GM19043 (cell line): Measurements from ENCODE around the gene HES5.

ENCODE experiments used
- ATAC-seq: cut with Tn5 transposase; IDR thresholded peaks from one replicate; pipeline ENCODE4 v1.9.1; 2021; ENCODE audit warnings: low read depth; ENCODE audit not compliant: unreplicated experiment

The HES5 gene

DNA sequence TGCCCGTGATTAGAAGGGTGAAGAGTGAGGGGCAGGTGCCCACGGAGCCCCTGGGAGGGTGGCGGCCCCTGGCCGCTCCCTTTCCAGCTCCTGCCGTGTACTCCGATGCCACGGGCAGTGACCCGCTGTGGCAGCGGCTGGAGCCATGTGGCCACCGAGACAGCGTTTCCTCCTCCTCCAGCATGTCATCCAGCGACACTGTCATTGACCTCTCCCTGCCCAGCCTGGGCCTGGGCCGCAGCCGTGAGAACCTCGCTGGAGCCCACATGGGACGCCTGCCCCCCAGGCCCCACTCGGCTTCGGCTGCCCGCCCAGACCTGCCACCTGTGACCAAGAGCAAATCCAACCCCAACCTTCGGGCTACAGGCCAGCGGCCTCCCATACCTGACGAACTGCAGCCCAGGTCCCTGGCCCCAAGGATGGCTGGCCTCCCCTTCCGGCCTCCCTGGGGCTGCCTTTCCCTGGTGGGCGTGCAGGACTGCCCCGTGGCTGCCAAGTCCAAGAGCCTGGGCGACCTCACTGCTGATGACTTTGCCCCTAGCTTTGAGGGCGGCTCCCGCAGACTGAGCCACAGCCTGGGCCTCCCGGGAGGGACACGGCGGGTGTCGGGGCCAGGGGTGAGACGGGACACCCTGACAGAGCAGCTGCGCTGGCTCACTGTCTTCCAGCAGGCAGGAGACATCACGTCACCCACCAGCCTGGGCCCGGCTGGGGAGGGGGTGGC is 25.7 kb downstream of the HES5 start:
- ATAC-seq, result no peak

DNA sequence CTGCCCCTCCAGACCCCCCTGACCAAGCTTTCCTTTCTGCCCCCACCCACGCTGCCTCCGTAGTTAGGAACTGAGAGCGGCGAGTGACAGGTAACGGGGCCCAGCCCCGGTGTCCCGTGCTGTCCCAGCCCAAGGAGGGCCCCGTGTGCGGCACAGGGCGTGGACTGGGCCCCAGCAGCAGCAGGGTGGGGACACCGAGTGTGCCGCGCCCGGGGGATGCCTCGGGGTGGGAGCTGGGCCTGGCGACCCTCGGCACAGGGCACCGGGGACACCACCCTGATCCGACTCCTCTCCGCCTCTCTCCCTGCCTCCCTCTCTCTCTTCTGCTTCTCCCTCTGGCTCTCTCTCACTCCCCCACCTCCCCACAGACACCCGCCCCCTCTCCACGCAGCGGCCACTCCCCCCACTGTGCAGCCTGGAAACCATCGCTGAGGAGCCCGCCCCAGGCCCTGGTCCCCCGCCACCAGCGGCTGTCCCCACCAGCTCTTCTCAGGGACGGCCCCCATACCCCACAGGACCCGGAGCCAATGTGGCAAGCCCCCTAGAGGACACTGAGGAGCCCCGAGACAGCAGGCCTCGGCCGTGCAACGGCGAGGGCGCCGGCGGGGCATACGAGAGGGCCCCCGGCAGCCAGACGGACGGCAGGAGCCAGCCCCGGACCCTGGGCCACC is 26.4 kb downstream of the HES5 start:
- no peak for ATAC-seq

DNA sequence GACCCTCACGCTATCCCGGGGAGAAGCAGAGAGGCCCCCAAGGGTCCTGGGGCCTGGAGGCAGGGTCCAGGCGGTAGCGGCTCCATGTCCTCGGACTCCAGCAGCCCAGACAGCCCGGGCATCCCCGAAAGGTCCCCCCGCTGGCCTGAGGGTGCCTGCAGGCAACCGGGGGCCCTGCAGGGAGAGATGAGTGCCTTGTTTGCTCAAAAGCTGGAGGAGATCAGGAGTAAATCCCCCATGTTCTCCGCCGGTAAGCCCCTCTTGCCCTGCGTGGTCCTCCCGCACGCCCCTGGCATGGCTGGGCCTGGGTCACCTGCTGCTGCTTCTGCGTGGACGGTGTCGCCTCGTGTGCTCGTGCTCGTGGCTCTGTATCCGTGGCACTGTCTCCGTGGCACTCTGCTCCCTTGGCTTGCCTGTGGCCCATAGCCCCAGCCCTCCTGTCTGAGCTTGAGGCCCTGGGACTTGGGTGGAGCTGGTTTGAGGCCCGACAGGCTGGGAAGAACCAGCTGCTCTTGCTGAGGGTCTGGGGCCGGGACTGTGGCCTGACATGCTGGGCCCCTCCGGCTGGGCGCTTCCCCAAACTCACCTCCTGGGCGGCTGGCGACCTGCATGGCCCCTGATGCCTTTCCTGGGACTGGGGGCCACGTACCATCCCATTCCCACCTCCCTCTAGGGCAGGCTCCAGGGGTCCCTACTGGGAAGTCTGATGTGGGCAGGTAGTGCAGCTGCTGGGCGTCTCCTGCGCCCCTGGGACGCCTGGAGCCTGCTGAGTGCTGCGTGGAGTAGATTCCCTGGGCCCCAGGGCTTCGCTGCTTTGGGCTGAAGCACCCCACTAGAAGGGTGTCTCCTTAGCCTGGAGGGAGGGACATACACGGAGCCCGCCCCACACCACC is 27.2 kb downstream of the HES5 start:
- ATAC-seq, result no peak

DNA sequence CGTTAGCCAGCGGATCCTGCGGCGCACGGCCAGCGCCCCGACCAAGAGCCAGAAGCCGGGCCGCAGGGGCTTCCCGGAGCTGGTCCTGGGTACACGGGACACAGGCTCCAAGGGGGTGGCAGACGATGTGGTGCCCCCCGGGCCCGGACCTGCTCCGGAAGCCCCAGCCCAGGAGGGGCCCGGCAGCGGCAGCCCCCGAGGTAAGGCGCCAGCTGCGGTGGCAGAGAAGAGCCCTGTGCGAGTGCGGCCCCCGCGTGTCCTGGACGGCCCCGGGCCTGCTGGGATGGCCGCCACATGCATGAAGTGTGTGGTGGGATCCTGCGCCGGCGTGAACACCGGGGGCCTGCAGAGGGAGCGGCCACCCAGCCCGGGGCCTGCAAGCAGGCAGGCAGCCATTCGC is 27.9 kb downstream of the HES5 start:
- ATAC-seq, result no peak

DNA sequence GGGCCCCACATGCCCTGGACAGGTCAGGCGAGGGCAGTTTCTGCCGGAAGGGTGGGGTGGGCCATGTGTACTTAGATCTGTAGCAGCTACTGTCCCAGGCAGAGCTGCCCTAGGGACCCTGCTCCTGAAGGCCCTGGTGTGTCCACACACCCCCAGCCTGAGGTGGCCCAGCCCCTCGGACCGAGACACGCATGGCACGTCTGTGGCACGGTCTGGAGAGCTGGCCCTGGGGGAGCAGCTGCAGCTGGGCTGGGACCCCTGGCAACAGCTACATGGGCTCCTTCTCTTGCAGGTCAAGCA is 28.3 kb downstream of the HES5 start:
- no peak for ATAC-seq

DNA sequence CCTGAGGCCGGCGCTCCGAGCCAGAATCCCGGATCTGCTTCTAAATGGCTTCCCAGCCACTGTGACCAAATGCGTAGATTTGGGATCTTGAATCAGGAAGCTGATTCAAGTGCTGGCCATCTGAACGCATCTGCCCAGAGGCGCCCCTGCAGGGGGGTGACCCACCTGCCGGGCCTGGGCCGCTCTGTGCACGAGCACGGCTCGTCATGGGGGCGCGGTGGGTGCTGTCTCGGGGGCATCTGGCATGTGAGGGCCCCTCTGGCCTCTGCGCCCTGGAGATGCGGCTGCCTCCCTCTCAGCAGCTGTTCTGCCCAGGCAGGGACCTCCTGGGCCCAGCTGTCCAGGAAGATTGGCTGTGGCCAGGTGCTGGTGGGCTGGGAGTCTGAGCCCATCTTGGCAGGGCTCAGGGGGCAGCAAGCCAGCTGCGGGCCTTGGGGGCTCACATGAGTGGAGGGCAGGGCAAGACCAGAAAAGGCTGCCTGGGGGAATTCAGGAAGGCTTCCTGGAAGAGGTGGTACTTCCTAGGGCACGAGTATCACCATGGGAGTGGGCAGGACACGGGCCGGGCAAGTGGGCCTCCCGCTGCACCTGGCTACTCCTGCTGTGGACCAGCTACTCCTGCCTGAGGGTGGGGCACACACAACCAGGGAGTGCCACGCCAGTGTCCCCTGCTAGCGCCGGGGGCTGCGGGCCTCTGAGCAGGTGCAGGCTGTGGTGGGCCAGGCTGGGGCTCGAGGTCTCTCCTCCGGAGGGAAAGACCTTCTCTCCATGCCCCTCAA is 28.8 kb downstream of the HES5 start:
- ATAC-seq, result no peak

DNA sequence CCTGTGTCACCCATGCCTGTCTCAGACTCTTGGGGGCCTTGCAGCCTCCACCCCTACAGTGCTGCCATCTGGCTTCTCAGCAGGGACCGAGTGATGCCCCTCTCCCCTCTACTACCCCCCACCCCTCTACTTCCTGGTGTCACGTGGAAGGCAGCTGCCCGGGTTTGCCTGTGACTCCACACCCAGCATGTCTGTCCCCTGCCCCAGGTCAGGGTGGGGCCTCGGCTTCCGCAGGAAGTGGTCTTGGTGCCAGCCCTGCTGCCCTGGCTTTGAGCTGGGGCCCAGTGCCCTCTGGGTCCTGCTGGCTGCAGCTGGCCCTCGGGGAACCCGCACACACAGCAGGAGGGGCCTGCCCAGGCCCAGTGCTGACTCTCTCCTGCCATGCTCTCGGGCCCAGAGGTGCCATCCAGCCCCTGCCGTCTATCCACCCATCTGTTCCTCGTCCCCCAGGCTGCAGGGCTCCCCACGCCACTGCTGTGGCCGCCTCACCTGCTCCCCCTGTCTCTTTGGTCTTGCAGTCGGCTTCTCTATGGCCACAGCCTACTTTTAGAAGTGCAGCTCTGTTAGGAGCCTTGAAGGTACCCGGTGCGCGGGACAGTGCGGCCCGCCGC is 30.0 kb downstream of the HES5 start:
- ATAC-seq, result no peak

DNA sequence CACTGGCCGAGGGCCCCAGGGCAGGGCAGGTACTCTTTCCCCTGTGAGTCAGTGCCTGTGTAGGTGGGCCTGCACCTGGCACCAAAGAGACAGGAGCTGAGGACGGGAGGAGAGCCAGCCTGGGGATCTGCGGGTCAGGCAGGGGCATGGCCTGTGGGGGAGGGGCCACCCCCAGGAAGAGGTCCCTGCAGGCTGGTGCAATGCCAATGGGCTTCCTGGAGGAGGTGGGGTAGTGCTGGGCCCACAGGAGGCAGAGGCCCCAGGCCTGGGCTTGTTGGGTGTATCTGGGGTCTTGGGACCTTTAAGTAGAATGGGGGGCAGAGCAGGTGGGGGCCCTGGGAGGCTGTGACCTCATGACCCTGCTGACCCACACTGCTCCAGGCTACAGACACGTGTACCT is 30.8 kb downstream of the HES5 start:
- ATAC-seq, result no peak

DNA sequence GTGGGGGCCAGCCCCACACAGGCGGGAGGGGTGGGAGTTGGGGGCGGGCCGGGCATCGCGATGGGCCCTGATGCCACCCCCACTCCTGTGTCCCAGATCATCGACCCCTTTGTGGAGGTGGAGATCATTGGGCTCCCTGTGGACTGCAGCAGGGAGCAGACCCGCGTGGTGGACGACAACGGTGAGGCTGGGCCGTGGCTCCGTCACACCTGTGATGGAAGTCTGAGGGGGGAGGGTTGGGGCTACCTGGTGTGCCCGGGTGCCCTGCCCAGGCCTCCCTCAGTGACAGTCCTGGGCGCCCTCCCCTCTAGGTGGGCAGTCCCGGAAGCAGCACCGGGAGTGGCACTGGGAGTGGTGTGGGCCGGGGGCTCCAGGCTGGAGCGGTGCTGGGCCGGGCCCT is 31.4 kb downstream of the HES5 start:
- ATAC-seq, result no peak

DNA sequence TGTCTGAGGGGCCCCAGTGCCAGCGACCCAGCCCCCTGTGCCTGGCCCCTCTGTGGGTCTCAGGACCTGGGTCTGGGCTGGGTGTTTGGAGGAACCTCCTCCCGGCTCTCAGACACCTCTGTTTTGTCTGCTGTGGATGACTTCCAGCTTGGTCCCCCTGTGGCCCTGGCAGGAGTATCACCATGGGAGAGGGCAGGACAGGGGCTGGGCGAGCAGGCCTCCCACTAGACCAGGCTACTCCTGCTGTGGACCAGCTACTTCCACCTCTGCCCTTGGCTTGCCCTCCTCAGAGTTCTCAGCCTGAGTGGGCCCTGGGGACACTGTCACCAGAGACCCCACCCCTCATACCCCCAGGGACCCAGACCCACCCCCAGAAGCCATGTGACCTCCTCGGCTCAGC is 32.2 kb downstream of the HES5 start:
- ATAC-seq, result no peak

DNA sequence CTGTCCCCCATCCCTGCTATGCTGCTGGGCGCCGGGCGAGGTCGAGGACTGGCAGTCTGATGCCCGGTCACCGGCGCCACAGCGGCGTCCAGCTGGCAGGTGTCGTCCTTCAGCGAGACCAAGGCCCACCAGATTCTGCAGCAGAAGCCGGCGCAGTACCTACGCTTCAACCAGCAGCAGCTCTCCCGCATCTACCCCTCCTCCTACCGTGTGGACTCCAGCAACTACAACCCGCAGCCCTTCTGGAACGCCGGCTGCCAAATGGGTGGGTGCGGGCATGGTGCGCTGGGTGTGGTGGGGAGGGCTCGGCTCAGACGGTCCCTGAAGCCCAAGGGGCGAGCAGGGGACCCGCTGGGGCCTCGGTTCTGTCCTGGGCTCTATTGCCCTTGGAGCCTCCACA is 33.3 kb downstream of the HES5 start:
- ATAC-seq, result no peak

DNA sequence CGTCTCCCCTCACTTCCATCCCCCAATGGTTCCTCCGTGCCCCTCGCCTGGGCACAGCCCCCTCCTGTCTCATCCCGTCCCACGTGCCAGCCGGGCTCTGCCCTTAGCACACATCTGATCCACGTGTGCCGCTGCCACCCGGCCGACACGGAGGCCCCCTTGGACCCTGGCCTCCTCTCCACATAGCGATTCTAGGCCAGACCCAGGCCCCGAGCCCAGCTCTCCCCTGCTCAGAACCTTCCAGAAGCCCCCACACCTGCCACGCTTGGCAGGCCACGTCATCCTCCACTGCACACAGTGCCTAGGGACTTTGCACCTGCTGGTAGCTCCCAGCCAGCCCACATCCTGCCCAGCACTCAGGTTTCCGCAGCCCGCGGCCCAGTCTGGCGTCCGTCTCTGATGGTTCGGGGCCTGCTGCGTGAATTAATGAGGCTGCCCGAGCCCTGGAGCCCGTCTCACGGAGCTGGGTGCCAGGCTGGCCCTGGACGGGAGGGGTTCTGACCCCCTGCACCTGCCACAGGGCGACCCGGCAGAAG is 33.9 kb downstream of the HES5 start:
- no peak for ATAC-seq

DNA sequence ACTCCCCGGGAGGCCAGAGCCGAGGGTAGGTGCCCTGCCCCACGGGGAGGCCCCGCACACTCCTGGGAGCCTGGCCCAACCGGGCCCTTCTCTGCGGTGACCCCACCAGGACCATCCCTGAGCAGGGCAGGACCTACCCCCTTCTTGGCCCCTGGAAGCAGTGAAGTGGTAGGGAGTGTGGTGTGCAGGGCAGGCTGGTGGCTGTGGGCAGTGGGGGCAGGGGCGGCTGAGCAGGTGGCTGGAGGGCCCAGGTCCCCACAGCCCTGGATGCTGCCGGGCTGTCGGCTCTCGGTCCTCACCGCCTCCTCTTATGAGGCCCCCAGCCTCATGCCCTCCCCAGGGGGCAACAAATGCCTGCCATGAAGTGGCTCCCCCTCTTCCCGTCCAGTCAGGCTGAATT is 34.5 kb downstream of the HES5 start:
- ATAC-seq, result no peak

DNA sequence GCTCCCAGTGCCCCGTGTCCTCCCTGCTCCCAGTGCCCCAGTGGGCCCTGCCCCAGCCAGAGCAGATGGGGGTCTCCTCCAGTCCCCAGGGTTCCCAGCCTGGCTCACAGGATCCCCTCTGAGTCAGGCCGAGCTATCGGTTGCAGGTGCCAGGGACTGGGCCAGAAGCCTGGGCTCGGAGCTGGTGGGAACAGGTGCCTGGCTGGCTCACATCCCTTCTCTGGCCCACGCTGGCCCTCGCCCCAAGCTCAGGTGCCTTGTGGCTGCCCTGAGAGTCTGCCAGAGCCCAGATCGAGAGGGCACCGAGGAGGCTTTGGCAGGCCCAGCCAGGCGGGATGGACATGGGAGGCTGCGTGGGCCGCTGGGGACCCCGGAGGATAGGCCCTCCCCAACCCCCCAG is 35.0 kb downstream of the HES5 start:
- no peak for ATAC-seq

DNA sequence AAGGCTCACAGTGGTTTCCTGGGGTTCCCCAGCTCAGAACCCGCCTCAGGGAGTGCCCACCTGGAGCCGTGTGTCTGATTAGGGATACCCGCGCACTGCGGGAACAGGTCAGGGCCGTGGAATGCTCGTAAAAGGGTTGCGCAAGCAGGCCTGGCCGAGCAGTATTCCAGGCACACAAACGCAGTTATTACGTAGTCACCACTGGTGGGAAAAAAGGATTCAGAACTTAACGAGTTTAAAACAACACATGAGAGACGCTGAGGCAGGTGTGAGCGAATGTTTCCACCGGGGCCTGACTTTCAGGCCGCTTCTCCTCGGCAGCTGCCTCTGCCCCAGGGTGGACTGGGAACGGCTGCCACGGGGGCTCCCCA is 35.8 kb downstream of the HES5 start:
- ATAC-seq, result no peak

DNA sequence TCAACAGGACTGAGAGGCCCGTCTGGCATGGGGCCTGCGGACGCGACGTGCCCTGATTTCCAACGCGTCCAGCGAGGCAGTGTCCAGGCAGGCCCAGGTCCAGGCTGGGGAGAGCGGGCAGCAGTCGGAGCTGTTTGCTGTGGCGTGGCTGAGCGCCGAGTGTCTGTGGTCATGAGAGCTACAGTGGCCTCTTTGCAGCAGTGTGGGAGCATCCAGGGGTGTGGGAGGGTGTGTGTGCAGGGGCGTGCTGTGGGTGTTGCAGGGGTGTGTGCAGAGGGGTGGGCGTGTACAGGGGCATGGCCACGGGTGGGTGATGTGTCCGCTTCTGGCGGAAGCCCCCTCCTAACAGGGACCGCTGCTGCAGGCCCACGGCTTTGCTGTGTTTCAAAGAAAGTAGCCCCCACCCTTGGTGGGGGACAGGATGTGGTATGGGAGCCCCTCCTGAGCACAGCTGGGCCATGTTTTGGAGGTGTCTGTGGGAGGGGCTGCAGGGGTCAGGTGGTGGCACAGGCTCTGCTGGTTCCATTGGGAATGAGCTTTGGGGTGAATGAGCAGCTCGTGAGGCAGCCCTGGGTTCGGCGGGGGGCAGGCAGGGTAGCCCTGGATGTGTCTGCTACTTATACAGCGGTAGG is 36.3 kb downstream of the HES5 start:
- ATAC-seq, result no peak

DNA sequence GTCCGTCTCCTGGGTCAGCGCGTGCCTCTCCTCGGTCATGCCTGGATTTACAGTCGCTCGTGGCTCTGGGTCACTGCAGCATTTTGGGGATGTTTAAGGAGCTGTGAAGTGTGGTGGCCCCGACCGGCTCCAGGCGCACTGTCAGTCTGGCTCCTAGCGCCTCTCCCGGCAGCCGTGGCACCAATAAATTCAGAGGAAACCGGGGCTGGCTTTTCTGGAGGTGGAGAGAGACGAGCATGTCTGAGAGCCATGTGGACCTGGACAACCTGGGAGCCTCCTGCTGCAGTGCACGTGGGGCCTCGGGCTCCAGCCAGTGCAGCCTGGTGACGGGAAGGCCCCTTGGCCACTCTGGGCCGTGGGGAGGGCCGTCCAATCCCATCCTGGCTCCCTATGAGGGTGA is 36.8 kb downstream of the HES5 start:
- ATAC-seq, result no peak

DNA sequence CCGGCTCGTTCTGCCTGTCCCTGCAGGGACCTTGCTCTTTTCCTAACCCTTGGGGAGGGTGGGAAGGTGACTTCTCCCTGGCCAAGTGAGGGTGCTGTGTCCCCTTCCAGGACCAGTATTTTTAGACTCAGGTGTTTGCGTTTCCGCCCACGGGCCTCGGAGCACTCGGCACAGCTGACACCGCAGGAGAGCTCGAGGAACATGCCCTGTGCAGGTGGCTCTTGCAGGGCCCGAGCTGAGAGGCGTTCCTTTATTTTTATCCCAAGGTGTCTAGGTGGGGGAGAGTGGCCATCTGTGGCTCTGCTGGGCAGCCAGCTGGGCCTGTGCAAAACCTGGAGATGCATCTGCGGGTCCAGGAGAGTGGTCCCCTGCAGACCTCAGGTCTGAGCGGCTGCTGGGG is 38.0 kb downstream of the HES5 start:
- ATAC-seq, result no peak

DNA sequence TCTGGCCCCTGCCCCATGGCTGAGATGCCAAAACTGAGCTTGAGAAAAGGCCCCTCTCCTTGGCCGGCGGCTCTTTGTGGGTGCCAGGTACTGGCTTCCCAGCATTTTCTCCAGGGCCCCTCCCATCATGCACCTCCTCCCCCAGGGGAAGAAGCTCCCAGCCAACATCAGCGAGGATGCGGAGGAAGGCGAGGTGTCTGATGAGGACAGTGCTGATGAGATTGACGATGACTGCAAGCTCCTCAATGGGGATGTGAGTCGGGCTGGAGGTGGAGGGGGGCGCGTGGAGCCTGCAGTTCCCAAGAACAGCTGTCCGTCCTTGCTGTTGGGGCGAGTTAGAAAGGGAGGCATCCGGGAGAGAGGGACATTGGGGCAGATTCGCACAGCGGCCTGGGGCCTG is 40.4 kb downstream of the HES5 start:
- no peak for ATAC-seq

DNA sequence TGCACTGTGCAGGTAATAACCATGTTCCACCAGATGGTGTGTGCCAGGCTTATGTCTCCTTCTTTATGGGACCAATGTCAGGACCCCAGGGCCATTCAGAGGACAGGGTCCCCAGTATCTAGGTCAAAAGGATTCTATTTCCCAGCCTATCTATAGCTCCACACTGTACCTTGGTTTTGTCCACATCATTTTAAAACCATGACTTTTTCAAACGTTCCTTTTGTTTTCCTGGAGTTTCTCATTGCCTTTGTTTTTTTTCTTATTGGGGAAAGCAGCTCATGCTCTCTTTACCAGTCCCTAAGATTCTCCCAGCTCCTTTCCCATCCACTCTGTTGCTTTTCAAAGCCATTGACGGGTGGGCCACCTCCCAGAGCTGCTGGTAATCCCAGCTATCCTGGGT is 41.4 kb downstream of the HES5 start:
- no peak for ATAC-seq
